ENCODE results near the gene DENND6A. TPM values are rescaled to one million over a fixed set of nuclear protein-coding genes. Genes with fewer than 3 reads are reported as not detected.

Gene DENND6A
- total RNA-seq, 2 experiments from 2014 or later = 25.5 to 34.6 TPM

DNA sequence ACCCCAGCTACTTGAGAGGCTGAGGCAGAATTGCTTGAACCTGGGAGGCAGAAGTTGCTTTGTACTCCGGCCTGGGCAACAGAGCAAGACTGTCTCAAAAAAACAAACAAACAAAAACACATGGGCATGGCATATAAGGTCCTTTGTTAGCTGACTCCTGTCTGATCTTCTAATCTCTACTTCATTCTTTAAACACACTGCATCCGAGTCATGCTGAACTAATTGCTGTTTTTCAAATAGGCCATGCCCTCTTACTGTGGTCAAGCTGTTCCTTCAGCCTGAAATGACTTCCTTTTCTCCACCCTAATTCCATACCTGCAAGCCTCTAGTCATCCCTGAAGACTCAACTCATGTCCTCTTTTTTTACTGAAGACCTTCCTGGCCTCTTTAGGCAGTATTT, 40.9 kb upstream of the DENND6A start:
- Histone ChIP-seq H3K9me2 (ENCODE audit: insufficient read depth, low read length) (no peaks in the 10 kb centered on the region), H4K20me1 (ENCODE audit: insufficient read depth, low read length) (no peaks in the 10 kb centered on the region), H2AFZ (ENCODE audit: low read length) (no peak overlapping the region), H3K4me3 (ENCODE audit: low read depth, low read length, poor library complexity, severe bottlenecking) (no peak overlapping the region), H3K79me2 (ENCODE audit: insufficient read depth, low read depth, low read length) (no peaks in the 10 kb centered on the region), H3K4me1 (ENCODE audit: insufficient read depth, low read length, poor library complexity, severe bottlenecking) (no peaks in the 10 kb centered on the region), H3K27ac (ENCODE audit: low read depth, low read length, poor library complexity, severe bottlenecking) (no peak overlapping the region), H3K36me3 (ENCODE audit: insufficient read depth, low read length) (no peaks in the 10 kb centered on the region), H3K4me2 (ENCODE audit: low read length) (no peak overlapping the region), H3K9me3 (ENCODE audit: low read length) (no peaks in the 10 kb centered on the region)
- ChIA-PET POLR2A (no interaction called here), CTCF (ENCODE audit: unreplicated experiment) (no interaction called here)
- intact Hi-C loops (cut with micrococcal nuclease; ENCODE audit: unreplicated experiment) = no loop called here
- no peak for TF ChIP-seq EZH2phosphoT487 (IDR thresholded peaks at IDR 0.05; ENCODE audit: borderline replicate concordance, low read depth, low read length)
- TF ChIP-seq, protein P1, sequence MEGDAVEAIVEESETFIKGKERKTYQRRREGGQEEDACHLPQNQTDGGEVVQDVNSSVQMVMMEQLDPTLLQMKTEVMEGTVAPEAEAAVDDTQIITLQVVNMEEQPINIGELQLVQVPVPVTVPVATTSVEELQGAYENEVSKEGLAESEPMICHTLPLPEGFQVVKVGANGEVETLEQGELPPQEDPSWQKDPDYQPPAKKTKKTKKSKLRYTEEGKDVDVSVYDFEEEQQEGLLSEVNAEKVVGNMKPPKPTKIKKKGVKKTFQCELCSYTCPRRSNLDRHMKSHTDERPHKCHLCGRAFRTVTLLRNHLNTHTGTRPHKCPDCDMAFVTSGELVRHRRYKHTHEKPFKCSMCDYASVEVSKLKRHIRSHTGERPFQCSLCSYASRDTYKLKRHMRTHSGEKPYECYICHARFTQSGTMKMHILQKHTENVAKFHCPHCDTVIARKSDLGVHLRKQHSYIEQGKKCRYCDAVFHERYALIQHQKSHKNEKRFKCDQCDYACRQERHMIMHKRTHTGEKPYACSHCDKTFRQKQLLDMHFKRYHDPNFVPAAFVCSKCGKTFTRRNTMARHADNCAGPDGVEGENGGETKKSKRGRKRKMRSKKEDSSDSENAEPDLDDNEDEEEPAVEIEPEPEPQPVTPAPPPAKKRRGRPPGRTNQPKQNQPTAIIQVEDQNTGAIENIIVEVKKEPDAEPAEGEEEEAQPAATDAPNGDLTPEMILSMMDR (conservative IDR thresholded peaks at IDR 0.05; ENCODE audit: low read length) = no peak
- DNase-seq (ENCODE audit: low spot score) = no peak
- BruUV-seq (replicated peaks) = no TSS peak

DNA sequence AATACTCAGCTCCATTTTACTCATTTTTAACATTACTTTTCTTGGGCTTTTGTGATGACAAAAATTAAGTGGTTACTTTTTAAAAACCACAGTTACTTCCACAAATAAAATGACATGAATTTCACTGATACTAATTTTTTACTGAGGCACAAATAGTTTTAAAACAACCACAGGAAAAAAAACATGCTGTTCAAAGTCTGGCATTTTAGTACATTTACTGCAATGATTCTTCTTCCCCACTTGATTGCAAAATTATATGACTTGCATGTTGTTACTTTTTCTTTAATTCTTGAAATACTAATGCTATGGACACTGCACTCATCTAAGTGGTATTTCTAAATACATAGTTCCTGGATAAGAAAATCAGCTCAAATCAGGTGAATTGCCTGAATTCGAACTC, 38.4 kb upstream of the DENND6A start:
- Histone ChIP-seq H3K9me2 (ENCODE audit: insufficient read depth, low read length) (no peaks in the 10 kb centered on the region), H2AFZ (ENCODE audit: low read length) (no peak overlapping the region), H3K79me2 (ENCODE audit: insufficient read depth, low read depth, low read length) (no peaks in the 10 kb centered on the region), H3K9me3 (ENCODE audit: low read length) (no peaks in the 10 kb centered on the region), H3K4me1 (ENCODE audit: insufficient read depth, low read length, poor library complexity, severe bottlenecking) (no peaks in the 10 kb centered on the region), H3K36me3 (ENCODE audit: insufficient read depth, low read length) (no peaks in the 10 kb centered on the region), H3K4me3 (ENCODE audit: low read depth, low read length, poor library complexity, severe bottlenecking) (no peak overlapping the region), H3K27ac (ENCODE audit: low read depth, low read length, poor library complexity, severe bottlenecking) (no peak overlapping the region), H3K4me2 (ENCODE audit: low read length) (no peak overlapping the region), H4K20me1 (ENCODE audit: insufficient read depth, low read length) (no peaks in the 10 kb centered on the region)
- no TSS peak for BruUV-seq (replicated peaks)
- POLR2A ChIA-PET = interaction anchor here (0.7 kb wide), 1 partner anchor 857 kb away, joined by 3 read pairs; no protein-coding TSS in a partner anchor
- intact Hi-C loops (cut with micrococcal nuclease; ENCODE audit: unreplicated experiment) = no loop called here
- no peak for DNase-seq (ENCODE audit: low spot score)
- CTCF ChIA-PET (ENCODE audit: unreplicated experiment) = no interaction called here
- TF ChIP-seq, protein P1 (conservative IDR thresholded peaks at IDR 0.05; ENCODE audit: low read length) = no peak
- TF ChIP-seq EZH2phosphoT487 (IDR thresholded peaks at IDR 0.05; ENCODE audit: borderline replicate concordance, low read depth, low read length) = no peak

DNA sequence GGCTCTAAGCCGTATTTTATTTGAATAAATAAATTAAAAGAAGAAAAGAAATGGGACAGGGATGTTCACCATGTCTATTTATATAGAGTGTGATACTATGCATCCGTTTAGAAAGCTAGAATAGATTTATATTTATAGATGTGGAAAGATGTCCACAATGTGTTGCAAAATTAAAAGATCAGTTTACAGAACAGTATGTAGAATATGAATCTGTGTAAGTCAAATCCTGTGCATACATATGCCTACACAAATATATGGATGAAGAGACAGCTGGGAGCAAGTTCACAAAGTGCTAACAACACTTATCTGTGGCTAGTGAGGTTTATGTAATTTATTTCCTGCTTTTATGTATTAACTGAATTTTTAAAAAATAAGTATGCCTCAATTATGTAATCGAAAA, 37.8 kb upstream of the DENND6A start:
- intact Hi-C loops (cut with micrococcal nuclease; ENCODE audit: unreplicated experiment) = no loop called here
- no TSS peak for BruUV-seq (replicated peaks)
- ChIA-PET POLR2A (interaction anchor here (0.5 to 0.7 kb wide), 2 partner anchors 598 to 856 kb away, joined by 3 read pairs; no protein-coding TSS in a partner anchor), CTCF (ENCODE audit: unreplicated experiment) (no interaction called here)
- TF ChIP-seq EZH2phosphoT487 (IDR thresholded peaks at IDR 0.05; ENCODE audit: borderline replicate concordance, low read depth, low read length) = no peak
- TF ChIP-seq, protein P1 (conservative IDR thresholded peaks at IDR 0.05; ENCODE audit: low read length) = no peak
- no peak overlapping the region for H3K4me2 ChIP-seq (ENCODE audit: low read length)
- no peaks in the 10 kb centered on the region for H3K9me3 ChIP-seq (ENCODE audit: low read length)
- no peaks in the 10 kb centered on the region for H3K4me1 ChIP-seq (ENCODE audit: insufficient read depth, low read length, poor library complexity, severe bottlenecking)
- no peak for DNase-seq (ENCODE audit: low spot score)
- H3K27ac ChIP-seq (ENCODE audit: low read depth, low read length, poor library complexity, severe bottlenecking) = no peak overlapping the region
- H4K20me1 ChIP-seq (ENCODE audit: insufficient read depth, low read length) = no peaks in the 10 kb centered on the region
- no peaks in the 10 kb centered on the region for H3K36me3 ChIP-seq (ENCODE audit: insufficient read depth, low read length)
- H3K9me2 ChIP-seq (ENCODE audit: insufficient read depth, low read length) = no peaks in the 10 kb centered on the region
- no peak overlapping the region for H2AFZ ChIP-seq (ENCODE audit: low read length)
- no peak overlapping the region for H3K4me3 ChIP-seq (ENCODE audit: low read depth, low read length, poor library complexity, severe bottlenecking)
- H3K79me2 ChIP-seq (ENCODE audit: insufficient read depth, low read depth, low read length) = no peaks in the 10 kb centered on the region

Measured in OCI-LY7 (cell line).